IPS-15b (cell line): ENCODE results near the gene PAAF1.
A peak's percentile ranks its signal among the peaks of the same experiment; 100 is the strongest.

Source experiments
- H3K27me3 ChIP-seq: one replicate; pipeline ENCODE4 v1.6.1; 2013; ENCODE audit warnings: low read length; ENCODE audit not compliant: control insufficient read depth, insufficient read depth
- H3K36me3 ChIP-seq: one replicate; pipeline ENCODE4 v1.6.1; 2013; ENCODE audit warnings: low read length; ENCODE audit not compliant: control insufficient read depth, insufficient read depth
- H3K4me1 ChIP-seq: one replicate; pipeline ENCODE4 v1.6.1; 2013; ENCODE audit warnings: mild to moderate bottlenecking, low read length; ENCODE audit not compliant: control insufficient read depth, insufficient read depth
- H3K4me3 ChIP-seq: one replicate; pipeline ENCODE4 v1.5.1; 2013; ENCODE audit warnings: low read depth, low read length
- H3K9ac ChIP-seq: one replicate; pipeline ENCODE4 v1.6.1; 2013; ENCODE audit warnings: low read depth, mild to moderate bottlenecking, low read length
- H3K9me3 ChIP-seq: one replicate; pipeline ENCODE4 v1.6.1; 2013; ENCODE audit warnings: mild to moderate bottlenecking, low read length; ENCODE audit not compliant: control insufficient read depth, insufficient read depth

Gene PAAF1, protein sequence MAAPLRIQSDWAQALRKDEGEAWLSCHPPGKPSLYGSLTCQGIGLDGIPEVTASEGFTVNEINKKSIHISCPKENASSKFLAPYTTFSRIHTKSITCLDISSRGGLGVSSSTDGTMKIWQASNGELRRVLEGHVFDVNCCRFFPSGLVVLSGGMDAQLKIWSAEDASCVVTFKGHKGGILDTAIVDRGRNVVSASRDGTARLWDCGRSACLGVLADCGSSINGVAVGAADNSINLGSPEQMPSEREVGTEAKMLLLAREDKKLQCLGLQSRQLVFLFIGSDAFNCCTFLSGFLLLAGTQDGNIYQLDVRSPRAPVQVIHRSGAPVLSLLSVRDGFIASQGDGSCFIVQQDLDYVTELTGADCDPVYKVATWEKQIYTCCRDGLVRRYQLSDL

DNA sequence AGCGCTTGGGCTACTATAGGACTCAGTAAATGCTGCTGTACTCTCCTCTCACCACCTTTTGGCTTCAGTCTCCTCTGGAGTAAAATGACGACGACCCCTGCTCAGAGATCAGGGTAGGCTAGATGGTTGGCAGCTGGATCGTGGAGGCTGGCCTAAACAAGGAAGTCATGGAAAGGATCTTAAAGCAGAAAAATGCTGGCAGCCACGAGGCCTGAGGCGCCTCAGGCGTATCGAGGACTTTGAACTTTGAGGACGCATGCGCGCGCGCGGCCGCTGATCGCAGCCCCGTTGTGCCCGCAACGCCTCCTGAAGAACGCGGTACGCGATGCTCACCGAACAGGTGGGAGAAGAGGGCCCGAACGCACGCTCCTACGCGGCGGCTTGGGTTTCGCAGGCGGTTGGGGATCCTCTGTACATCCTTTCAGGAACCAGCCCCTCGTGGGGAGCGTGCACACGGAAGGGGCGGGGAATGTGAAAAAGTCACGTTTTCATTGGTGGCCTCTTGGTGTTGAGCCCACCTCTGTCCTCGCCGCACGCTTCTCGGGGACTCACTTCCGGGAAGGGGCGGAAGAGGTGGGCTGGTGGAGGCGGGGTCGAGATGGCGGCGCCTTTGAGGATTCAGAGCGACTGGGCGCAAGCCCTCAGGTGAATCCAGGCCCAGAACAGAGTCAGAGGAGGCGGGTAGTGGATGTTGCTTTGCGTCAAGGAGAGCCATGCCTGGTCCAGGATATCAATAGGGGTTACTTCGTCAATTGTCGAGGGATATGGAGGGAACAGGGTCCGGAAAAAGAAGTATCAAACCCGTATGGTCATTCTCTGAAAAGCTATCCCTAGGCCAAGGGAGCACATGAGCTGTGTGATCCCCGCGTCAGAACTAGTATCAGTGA lies at the start of gene PAAF1, which contains the start of gene COA4:
Gene PAAF1 (plus strand): TSS at position 576 of the 887 bp plus-strand sequence. CDS start 23 bp downstream, at position 599.
Gene COA4 (minus strand): TSS at position 423 of the 887 bp plus-strand sequence. CDS start 3,468 bp downstream, outside the sequence.
- Histone ChIP-seq H3K9me3 (no peaks in the 10 kb centered on the region), H3K9ac (peak within 1 kb of the TSS; percentile 84), H3K4me1 (no peaks in the 10 kb centered on the region), H3K36me3 (peaks cover 7% of the 10 kb centered on the region), H3K4me3 (peak within 1 kb of the TSS; percentile 84), H3K27me3 (no peaks in the 10 kb centered on the region)

DNA sequence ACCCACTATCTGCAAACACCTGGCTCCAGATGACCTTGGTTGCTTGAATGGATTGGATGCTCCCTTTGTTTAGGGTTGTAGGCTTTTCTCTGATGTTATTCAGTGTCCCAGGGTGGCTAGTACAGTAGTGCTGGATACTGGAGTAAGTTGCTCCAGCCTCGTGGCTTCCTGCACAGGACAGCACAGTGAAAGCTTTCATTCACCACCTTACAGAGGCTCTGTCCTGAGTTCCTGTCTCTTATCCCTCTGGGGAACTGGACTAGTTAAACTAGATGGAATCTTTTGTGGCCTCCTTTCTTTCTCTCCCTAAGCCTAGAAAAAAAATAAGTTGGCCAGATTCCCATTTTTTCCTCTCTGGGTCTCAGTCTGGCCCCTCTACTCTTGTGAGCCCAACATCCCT lies 46.5 kb upstream of the PAAF1 start:
- no peaks in the 10 kb centered on the region for H3K4me1 ChIP-seq
- no peaks in the 10 kb centered on the region for H3K36me3 ChIP-seq
- H3K27me3 ChIP-seq = no peaks in the 10 kb centered on the region
- H3K4me3 ChIP-seq = no peak overlapping the region
- no peak overlapping the region for H3K9ac ChIP-seq
- no peaks in the 10 kb centered on the region for H3K9me3 ChIP-seq

DNA sequence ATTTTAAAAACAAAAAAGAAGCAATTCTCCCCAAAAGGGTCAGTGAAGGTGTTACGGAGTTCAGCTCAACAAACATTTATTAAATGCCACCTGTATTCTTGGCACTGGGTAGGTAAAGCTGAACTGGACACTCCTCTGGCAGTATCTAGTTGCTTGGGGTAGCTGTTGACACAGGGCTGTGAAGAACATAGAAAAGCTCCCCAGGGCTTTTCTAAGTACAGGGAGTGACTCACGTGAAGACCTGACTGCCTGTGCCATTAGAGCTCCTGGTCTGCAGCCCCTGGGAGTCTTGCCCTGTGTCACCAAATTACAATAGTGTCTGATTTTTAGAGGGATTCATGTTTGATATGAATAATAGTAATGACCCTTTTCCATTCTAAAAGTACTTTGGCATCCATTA lies 43.7 kb upstream of the PAAF1 start:
- Histone ChIP-seq H3K4me3 (no peak overlapping the region), H3K4me1 (peaks cover under 1% of the 10 kb centered on the region), H3K36me3 (no peaks in the 10 kb centered on the region), H3K9me3 (no peaks in the 10 kb centered on the region), H3K27me3 (no peaks in the 10 kb centered on the region), H3K9ac (no peak overlapping the region)

DNA sequence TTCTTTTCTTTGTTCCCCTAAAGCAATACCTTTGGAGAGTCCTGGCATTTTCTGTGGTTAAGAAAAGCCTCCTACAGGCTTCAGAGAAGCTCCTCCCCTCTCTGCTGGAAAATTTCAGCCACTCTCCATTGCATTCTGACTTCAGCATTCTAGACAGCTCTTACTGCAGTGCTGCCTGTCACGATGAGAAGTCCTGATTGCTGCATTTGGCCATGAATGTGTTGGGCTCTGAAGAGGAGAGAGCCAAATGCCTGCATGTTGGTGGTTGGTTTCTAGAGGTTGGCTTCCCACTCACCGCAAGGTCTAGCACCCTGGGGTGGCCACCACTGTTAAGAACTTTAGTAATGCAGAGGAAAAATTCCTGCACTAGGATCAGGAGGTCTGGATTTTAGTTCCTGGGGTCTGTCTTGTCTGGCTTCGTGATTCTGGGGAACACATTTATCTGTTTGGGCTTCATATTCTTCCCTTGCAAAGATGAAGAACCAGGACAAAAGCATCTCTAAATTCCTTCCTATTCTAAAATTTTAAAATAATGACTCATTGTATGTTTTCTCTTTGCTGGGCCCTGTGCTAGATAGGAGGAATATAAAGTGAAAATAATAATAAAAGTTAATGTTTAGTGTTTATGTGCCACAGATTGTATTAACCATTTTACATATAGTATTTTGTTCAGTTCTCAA lies 38.2 kb upstream of the PAAF1 start:
- H3K36me3 ChIP-seq = no peaks in the 10 kb centered on the region
- H3K27me3 ChIP-seq = no peaks in the 10 kb centered on the region
- no peak overlapping the region for H3K9ac ChIP-seq
- no peaks in the 10 kb centered on the region for H3K9me3 ChIP-seq
- H3K4me1 ChIP-seq = peaks cover 3% of the 10 kb centered on the region
- H3K4me3 ChIP-seq = no peak overlapping the region

DNA sequence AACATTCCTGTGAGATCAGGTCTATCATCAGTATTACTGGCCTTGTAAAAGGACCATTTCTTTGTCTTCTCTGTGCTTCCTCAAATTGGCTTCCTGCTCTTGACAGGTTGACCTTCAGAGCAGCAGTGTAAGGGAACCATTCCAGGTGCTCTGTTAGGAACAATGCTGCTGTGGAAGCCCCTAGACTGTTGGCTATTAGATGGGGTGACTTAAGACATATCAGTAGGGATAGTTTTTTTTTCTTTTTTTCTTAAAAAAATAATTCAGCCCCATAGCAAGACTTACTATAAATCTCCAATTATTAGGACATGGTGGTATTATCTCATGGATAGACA lies 37.7 kb upstream of the PAAF1 start:
- Histone ChIP-seq H3K27me3 (no peaks in the 10 kb centered on the region), H3K9me3 (no peaks in the 10 kb centered on the region), H3K36me3 (peaks cover under 1% of the 10 kb centered on the region), H3K4me1 (peaks cover 3% of the 10 kb centered on the region), H3K9ac (no peak overlapping the region), H3K4me3 (no peak overlapping the region)

DNA sequence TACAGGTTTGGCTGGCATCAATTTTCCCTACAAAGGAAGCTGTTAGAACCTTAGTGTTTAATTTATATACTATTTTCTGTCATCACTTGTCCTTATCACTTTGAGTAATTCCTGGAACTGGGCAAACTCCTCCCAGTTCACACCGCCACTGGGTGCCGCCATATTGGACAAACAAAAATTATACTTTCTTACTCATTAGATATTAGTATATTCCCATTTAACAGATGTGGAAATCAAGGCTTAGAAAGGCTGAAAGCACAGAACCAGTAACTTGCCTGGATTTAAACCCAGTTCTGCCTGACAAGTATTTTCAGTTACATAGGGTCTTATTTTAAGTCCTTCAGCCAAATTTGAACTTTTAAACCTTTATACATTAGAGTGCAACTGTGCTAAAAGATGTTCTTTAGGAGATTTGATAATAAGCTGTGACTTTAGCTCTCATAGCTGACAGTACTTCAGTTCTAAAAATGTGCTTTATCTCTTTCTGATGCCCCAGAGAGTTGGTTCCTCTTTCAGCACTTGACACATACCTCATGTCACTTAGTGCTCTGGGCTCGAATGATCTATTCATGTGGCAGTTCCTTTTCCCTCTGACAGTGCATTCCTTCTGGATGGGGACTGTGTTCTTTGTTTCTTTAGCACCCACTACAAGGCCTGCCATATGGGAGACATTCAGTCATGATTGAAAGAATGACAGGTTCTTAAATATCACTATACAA lies 25.6 kb upstream of the PAAF1 start:
- Histone ChIP-seq H3K27me3 (no peaks in the 10 kb centered on the region), H3K36me3 (no peaks in the 10 kb centered on the region), H3K9ac (no peak overlapping the region), H3K9me3 (no peaks in the 10 kb centered on the region), H3K4me1 (no peaks in the 10 kb centered on the region), H3K4me3 (no peak overlapping the region)

DNA sequence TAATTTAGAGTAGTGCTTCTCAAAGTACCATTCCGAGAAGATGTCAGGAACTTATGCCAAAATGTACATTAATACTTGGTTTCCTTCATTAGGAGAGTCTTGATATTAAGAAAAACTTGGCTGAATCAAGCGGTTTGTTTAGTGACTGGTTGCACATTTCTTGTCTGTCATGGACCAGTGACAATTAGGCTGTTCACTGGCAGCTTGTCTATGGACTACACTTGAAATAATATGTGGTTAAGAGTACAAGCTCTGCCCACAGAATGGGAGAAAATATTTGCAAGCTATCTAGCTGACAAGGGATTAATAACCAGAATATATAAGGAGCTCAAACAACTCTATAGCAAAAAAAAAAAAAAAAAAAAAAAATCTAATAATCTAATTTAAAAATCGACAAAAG lies 24.8 kb upstream of the PAAF1 start:
- Histone ChIP-seq H3K27me3 (no peaks in the 10 kb centered on the region), H3K9ac (no peak overlapping the region), H3K4me1 (no peaks in the 10 kb centered on the region), H3K9me3 (no peaks in the 10 kb centered on the region), H3K36me3 (no peaks in the 10 kb centered on the region), H3K4me3 (no peak overlapping the region)

DNA sequence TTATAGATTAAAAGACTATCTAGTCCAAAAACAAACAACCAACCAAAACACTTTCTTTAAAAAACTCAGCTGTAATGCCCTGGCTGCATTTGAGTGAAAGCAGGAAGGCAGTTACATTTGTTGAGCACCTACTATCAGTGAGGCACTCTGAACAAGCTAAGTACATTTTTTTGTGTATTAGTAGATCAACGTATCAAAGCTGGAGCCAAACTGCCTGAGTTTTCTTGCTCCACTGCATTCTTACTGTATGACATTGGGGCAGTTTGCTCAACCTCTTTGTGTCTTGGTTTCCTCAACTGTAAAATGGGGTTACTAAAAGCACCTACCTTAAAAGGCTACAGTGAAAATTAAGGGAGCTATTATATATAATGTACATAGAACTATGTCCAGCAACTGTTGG lies 22.1 kb upstream of the PAAF1 start:
- H3K9me3 ChIP-seq = no peaks in the 10 kb centered on the region
- no peak overlapping the region for H3K9ac ChIP-seq
- H3K36me3 ChIP-seq = no peaks in the 10 kb centered on the region
- H3K27me3 ChIP-seq = no peaks in the 10 kb centered on the region
- H3K4me1 ChIP-seq = no peaks in the 10 kb centered on the region
- no peak overlapping the region for H3K4me3 ChIP-seq

DNA sequence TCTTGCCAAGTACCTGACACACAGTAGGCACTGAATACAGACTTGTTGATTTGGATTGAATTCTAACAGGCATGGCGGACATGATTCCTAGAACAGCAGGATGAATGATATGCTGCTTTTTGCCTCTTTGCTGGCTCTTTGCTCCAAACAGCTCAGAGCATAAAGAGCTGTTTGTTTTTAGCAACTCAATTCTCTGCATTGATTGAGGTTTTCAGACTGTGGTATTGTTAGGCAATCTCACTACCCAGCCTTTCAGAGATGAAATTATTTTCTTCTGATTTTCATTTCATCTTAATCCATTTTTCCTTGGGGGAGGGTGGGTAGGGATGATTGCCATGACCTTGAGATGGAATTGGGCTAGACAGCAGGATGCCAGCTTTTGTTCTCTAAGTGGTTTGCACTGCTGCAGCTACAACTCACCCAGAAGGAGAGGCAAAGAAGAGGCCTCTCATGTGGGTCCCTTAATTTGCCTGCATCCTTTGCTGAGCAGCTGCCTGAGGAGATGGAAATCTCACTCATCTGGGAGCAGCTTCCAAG lies 20.7 kb upstream of the PAAF1 start:
- Histone ChIP-seq H3K9me3 (no peaks in the 10 kb centered on the region), H3K9ac (no peak overlapping the region), H3K4me3 (no peak overlapping the region), H3K4me1 (no peaks in the 10 kb centered on the region), H3K36me3 (peaks cover 3% of the 10 kb centered on the region), H3K27me3 (no peaks in the 10 kb centered on the region)

DNA sequence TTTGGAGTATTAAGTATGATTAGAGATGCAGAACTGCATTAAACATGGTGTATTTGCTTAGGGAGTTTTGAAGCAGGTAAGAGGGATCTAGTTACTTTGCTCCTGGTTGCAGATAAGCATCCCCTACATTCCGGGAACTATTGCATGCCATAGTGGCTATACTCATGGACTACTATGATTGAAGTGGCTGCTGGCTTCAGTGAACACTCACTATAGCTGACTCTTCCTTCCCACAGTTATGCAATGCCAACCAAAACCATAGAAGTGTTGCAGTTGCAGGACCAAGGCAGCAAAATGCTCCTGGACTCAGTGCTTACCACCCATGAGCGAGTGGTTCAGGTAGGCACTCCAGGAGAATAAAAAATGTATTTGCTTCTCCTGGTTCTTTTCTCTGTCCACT lies 17.1 kb upstream of the PAAF1 start:
- H3K9ac ChIP-seq = no peak overlapping the region
- peaks cover 3% of the 10 kb centered on the region for H3K36me3 ChIP-seq
- H3K9me3 ChIP-seq = no peaks in the 10 kb centered on the region
- H3K27me3 ChIP-seq = no peaks in the 10 kb centered on the region
- no peaks in the 10 kb centered on the region for H3K4me1 ChIP-seq
- no peak overlapping the region for H3K4me3 ChIP-seq

DNA sequence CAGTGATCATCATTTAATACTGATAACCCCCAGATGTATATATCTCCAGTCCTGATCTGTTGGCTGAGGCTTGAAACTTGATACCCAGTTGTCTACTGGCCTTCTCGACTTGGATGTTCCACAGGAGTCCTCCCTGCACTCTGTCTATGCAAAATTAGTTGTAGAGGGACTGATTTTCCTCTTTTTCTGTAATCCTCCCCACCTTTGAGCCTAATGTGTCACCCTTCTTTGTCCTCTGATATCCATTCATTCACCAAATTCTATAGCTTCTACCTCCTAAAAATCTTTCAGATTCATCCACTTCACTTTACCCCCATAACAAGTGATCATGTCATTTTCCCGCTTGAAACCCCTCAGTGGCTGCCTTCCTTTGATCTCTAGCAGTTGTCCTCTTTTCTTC lies 16.6 kb upstream of the PAAF1 start:
- no peak overlapping the region for H3K4me3 ChIP-seq
- no peaks in the 10 kb centered on the region for H3K27me3 ChIP-seq
- H3K4me1 ChIP-seq = no peaks in the 10 kb centered on the region
- H3K9me3 ChIP-seq = no peaks in the 10 kb centered on the region
- peaks cover 3% of the 10 kb centered on the region for H3K36me3 ChIP-seq
- H3K9ac ChIP-seq = no peak overlapping the region
